Body of pancreas (tissue), 4 donors: ENCODE data around the gene SLC16A6. TPM values are rescaled to one million over a fixed set of nuclear protein-coding genes. Genes with fewer than 3 reads are reported as not detected.
"Not testable (repeated sequence)": the region's sequence is repeated elsewhere in the genome, so short reads cannot be mapped to it uniquely, and the experiment has no call there.

Experiments
- ATAC-seq: fragments of 150-250 bp; one replicate; pipeline ENCODE4 v1.9.1; 2016
- DNase-seq, 4 donors: peaks; one replicate each; pipeline ENCODE4 v3.0.0-alpha.2; 2019
- H3K27ac ChIP-seq, 4 donors: fragments of 200-600 bp; sonication (generic); 1 replicate in 3 of 4; 2 replicates in 1 of 4; pipeline versions ENCODE4 v1.5.1 to v1.6.1; 2016 to 2019; ENCODE audit warnings: mild to moderate bottlenecking in 1 of 4, mixed read lengths in 1 of 4, moderate library complexity in 1 of 4
- H3K27me3 ChIP-seq, 2 donors: fragments of 200-600 bp; sonication (generic); one replicate each; pipeline ENCODE4 v1.6.0; 2016; ENCODE audit warnings: mild to moderate bottlenecking in 1 of 2
- H3K36me3 ChIP-seq, 2 donors: fragments of 200-600 bp; sonication (generic); replicated peaks in 1 of 2; 2 replicates each; pipeline ENCODE4 v1.5.1; 2016; ENCODE audit warnings: low read depth in 2 of 2; ENCODE audit not compliant: insufficient read depth in 1 of 2
- H3K4me1 ChIP-seq: fragments of 200-600 bp; sonication (generic); one replicate; pipeline ENCODE4 v1.6.0; 2016
- H3K4me3 ChIP-seq, 2 donors: fragments of 200-600 bp; sonication (generic); 1 replicate in 1 of 2; 2 replicates in 1 of 2; pipeline ENCODE4 v1.5.1; 2016 to 2019
- H3K9me3 ChIP-seq, 3 donors: fragments of 200-600 bp; sonication (generic); 1 replicate in 2 of 3; 2 replicates in 1 of 3; pipeline ENCODE4 v1.5.1; 2016
- POLR2A ChIP-seq, 3 donors: fragments of 450-650 bp; IDR thresholded peaks; one replicate each; pipeline ENCODE4 v1.6.1; 2016; ENCODE audit warnings: antibody characterized with exemption in 3 of 3, mild to moderate bottlenecking in 2 of 3
- WGBS, 2 donors: methylation state at CpG; one replicate each; pipeline ENCODE4 v1.1.5; 2017; 5-methylcytosine and 5-hydroxymethylcytosine counted together
- intact Hi-C: fragments of 100-400 bp; cut with DNase I; formaldehyde crosslinking; loops from one replicate; pipeline ENCODE4 v1.15.1; 2023
- total RNA-seq, 2 donors: library from RNA; depleted of rRNA; stranded (reverse); fragments of >200 nt; gene quantifications; one replicate each; pipeline ENCODE4 v1.1.0, GENCODE V29; 2016
- TF ChIP-seq, protein P1 (sequence below), 7 experiments: fragments of 450-650 bp in 4 of 7; fragments of 200-600 bp in 3 of 7; sonication (generic) in 3 of 7; IDR thresholded peaks; one replicate each; pipeline ENCODE4 v1.5.1; 2016 to 2019; ENCODE audit warnings: antibody characterized with exemption in 7 of 7

SLC16A6 gene
- total RNA-seq, 2 donors from 2014 or later, result under 0.01 TPM; not detected in 1

DNA sequence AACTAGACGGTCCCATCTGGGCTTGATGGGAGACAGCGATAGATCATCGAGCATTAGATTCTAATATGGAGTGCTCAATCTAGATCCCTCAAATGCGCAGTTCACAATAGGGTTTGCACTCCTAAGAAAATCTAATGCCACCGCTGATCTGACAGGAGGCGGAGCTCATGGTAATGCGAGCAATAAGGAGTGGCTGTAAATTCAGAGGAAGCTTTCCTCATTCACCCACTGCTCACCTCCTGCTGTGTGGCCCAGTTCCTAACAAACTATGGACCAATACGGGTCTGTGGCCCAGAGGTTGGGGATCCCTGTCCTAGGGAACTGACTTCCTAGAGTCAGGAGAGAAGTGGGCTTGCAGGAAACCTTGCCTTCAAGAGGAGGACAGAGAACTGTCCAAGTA is 68.3 kb downstream of the SLC16A6 start:
- 88 to 89% methylated on average over 8 of the region's 8 CpGs for WGBS, 2 donors
- no peak overlapping the region for H3K27ac ChIP-seq
- no peak for ATAC-seq
- no peaks in the 10 kb centered on the region for H3K4me1 ChIP-seq
- no peaks in the 10 kb centered on the region for H3K36me3 ChIP-seq
- no peak overlapping the region for H3K4me3 ChIP-seq
- intact Hi-C loops, result no loop called here
- DNase-seq, result no peak
- TF ChIP-seq POLR2A (IDR thresholded peaks at IDR 0.05), result no peak
- TF ChIP-seq, protein P1, sequence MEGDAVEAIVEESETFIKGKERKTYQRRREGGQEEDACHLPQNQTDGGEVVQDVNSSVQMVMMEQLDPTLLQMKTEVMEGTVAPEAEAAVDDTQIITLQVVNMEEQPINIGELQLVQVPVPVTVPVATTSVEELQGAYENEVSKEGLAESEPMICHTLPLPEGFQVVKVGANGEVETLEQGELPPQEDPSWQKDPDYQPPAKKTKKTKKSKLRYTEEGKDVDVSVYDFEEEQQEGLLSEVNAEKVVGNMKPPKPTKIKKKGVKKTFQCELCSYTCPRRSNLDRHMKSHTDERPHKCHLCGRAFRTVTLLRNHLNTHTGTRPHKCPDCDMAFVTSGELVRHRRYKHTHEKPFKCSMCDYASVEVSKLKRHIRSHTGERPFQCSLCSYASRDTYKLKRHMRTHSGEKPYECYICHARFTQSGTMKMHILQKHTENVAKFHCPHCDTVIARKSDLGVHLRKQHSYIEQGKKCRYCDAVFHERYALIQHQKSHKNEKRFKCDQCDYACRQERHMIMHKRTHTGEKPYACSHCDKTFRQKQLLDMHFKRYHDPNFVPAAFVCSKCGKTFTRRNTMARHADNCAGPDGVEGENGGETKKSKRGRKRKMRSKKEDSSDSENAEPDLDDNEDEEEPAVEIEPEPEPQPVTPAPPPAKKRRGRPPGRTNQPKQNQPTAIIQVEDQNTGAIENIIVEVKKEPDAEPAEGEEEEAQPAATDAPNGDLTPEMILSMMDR (IDR thresholded peaks at IDR 0.05), result no peak
- H3K9me3 ChIP-seq, result no peaks in the 10 kb centered on the region
- H3K27me3 ChIP-seq, result no peaks in the 10 kb centered on the region

DNA sequence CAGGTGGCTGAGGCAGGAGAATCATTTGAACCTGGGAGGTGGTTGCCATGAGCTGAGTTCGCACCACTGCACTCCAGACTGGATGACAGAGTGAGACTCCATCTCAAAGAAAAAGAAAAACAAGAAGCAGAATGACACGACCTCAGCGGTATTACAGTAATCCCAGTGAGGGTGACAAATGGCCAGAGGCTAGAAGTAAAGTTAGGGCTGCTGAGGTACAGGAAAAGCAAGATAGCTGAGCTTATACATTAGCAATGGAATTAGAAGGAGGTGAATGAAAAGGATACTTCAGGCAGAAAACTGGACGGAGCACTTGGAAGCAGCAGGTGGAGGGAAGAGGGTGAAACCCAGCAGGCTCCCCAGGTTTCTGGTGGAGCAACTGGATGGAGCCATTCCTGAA is 69.1 kb downstream of the SLC16A6 start:
- 73 to 84% methylated on average over 4 of the region's 4 CpGs for WGBS, 2 donors
- ATAC-seq, result no peak
- DNase-seq, result no peak
- intact Hi-C loops, result no loop called here
- H3K36me3 ChIP-seq, result no peaks in the 10 kb centered on the region
- TF ChIP-seq, protein P1 (IDR thresholded peaks at IDR 0.05), result no peak
- H3K9me3 ChIP-seq, result no peaks in the 10 kb centered on the region
- H3K27ac ChIP-seq, result no peak overlapping the region
- H3K4me3 ChIP-seq, result no peak overlapping the region
- no peaks in the 10 kb centered on the region for H3K27me3 ChIP-seq
- no peaks in the 10 kb centered on the region for H3K4me1 ChIP-seq

DNA sequence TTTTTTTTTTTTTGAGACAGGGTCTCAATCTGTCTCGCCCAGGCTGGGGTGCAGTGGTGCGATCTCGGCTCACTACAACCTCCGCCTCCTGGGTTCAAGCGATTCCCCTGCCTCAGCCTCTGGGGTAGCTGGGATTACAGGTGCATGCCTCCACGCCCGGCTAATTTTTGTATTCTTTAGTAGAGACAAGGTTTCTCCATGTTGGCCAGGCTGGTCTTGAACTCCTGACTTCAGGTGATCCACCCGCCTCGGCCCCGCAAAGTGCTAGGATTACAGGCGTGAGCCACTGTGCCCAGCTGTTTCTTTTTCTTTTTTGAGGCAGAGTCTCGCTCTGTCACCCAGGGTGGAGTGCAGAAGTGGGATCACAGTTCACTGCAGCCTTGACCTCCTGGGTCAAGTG is 70.1 kb downstream of the SLC16A6 start:
- intact Hi-C loops, H3K27ac ChIP-seq, DNase-seq, H3K27me3 ChIP-seq, H3K9me3 ChIP-seq, ATAC-seq, H3K4me3 ChIP-seq, H3K4me1 ChIP-seq, H3K36me3 ChIP-seq: not testable (repeated sequence)
- 85 to 94% methylated on average over 12 of the region's 12 CpGs for whole genome bisulfite sequencing, 2 donors

DNA sequence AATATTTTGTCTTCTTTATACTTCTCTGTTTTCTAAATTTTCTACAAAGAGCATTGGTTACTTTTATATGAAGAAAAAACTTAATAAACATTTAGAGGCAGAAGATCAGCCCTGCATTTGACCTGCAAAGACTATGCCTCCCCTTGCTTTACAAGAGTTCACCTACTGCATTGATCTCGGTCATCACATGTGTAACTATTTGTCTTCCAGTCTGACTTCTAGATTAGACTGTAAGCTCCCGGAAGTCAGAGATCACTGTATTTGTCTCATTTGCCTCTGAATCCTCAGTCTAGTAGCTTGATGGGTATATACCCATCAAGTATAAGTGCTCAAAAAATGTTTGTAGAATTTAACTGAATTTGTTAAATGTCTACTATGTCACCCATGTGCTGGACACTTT is 70.7 kb downstream of the SLC16A6 start:
- H3K9me3 ChIP-seq, H3K27ac ChIP-seq, H3K27me3 ChIP-seq, intact Hi-C loops, H3K36me3 ChIP-seq, DNase-seq, H3K4me3 ChIP-seq, ATAC-seq, H3K4me1 ChIP-seq: not testable (repeated sequence)
- WGBS, 2 donors, result 79% methylated on average over 2 of the region's 2 CpGs

DNA sequence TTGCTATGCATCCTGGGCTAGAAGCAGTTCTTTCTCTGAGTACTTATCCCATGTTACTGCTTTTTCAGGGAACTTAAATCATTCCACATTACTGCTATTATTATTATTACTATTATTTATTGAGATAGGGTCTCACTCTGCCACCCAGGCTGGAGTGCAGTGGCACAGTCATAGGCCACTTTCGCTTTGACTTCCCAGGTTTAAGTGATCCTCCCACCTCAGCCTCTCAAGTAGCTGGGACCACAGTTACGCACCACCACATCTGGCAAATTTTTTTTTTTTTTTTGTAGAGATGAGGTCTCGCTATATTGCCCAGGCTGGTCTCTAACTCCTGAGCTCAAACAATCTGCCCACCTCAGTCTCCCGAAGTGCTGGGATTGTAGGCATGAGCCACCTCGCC is 71.5 kb downstream of the SLC16A6 start:
- H3K9me3 ChIP-seq, H3K36me3 ChIP-seq, H3K27ac ChIP-seq, intact Hi-C loops, ATAC-seq, H3K4me3 ChIP-seq, DNase-seq, H3K4me1 ChIP-seq, H3K27me3 ChIP-seq: not testable (repeated sequence)
- WGBS, 2 donors, result 85 to 89% methylated on average over 5 of the region's 5 CpGs

Other genes with a start within 250 kb of the SLC16A6 start
- gene AMZ2, start 43.1 kb downstream of the SLC16A6 start, total RNA-seq, result 10 to 100 TPM; 23.3 to 28.3 TPM
- gene ARSG, start 368 bp upstream of the SLC16A6 start, total RNA-seq, result 1 to 10 TPM in 1 of 2 donors, under 1 TPM in 1; 0.52 to 1.6 TPM
- gene WIPI1, start 166.4 kb upstream of the SLC16A6 start, total RNA-seq, result 10 to 100 TPM; 20.5 to 22.4 TPM
- gene PRKAR1A, start 221.3 kb upstream of the SLC16A6 start, total RNA-seq, result 10 to 100 TPM; 71.2 to 80.7 TPM